HEK293 (cell line): Measurements from ENCODE around the gene MMAB.
A peak's percentile ranks its signal among the peaks of the same experiment; 100 is the strongest.

Experiments used
- CTCF ChIA-PET: fragments of 350-600 bp; formaldehyde crosslinking; extraction: SDS; loops from one replicate; lab custom pipeline; 2021; ENCODE audit warnings: antibody characterized with exemption; lab: Yijun Ruan, JAX
- POLR2A ChIA-PET: fragments of 300-600 bp; formaldehyde crosslinking; extraction: SDS; loops from one replicate; lab custom pipeline; 2020; ENCODE audit warnings: antibody characterized with exemption, inconsistent platforms; lab: Yijun Ruan, JAX
- H3K27ac ChIP-seq: fragments of 200-500 bp; sonication (Bioruptor generic); 2 replicates; pipeline ENCODE4 v1.5.1; 2014; ENCODE audit warnings: low read depth, low read length, control low read depth, inconsistent platforms; ENCODE audit errors: extremely low read depth
- H3K36me3 ChIP-seq, 2 experiments: fragments of 200-500 bp in 1 of 2; sonication (Bioruptor generic) in 1 of 2; 1 replicate in 1 of 2; 2 replicates in 1 of 2; pipeline ENCODE4 v1.5.1; 2014 to 2017; ENCODE audit warnings: inconsistent platforms in 2 of 2, low read length in 2 of 2; ENCODE audit not compliant: control insufficient read depth in 2 of 2, insufficient read depth in 1 of 2
- H3K4me1 ChIP-seq: fragments of 200-500 bp; sonication (Bioruptor generic); 2 replicates; pipeline ENCODE4 v1.5.1; 2014; ENCODE audit warnings: mild to moderate bottlenecking, low read length, inconsistent platforms; ENCODE audit not compliant: control insufficient read depth, insufficient read depth
- H3K4me3 ChIP-seq: 2 replicates; pipeline ENCODE4 v1.5.1; 2011; ENCODE audit warnings: low read depth, mild to moderate bottlenecking, control low read depth, low read length, moderate library complexity
- H3K9me3 ChIP-seq: fragments of 200-500 bp; sonication (Bioruptor generic); 2 replicates; pipeline ENCODE4 v1.5.1; 2014; ENCODE audit warnings: low read depth, low read length, inconsistent platforms; ENCODE audit not compliant: control insufficient read depth, insufficient read depth
- BCL11B ChIP-seq: fragments of 450-650 bp; formaldehyde crosslinking; IDR thresholded peaks from 2 replicates; pipeline ENCODE4 v1.5.1; 2016; ENCODE audit warnings: low read depth, missing biosample characterization, missing genetic modification characterization
- EGR2 ChIP-seq: fragments of 450-650 bp; formaldehyde crosslinking; IDR thresholded peaks from 2 replicates; pipeline ENCODE4 v1.5.1; 2016; ENCODE audit warnings: low read depth, missing biosample characterization, missing genetic modification characterization
- PRDM1 ChIP-seq: fragments of 450-650 bp; formaldehyde crosslinking; IDR thresholded peaks from 2 replicates; pipeline ENCODE4; 2016; ENCODE audit warnings: missing biosample characterization, missing genetic modification characterization
- SCRT1 ChIP-seq: fragments of 450-650 bp; formaldehyde crosslinking; IDR thresholded peaks from 2 replicates; pipeline ENCODE4 v1.5.1; 2016; ENCODE audit warnings: missing biosample characterization, missing genetic modification characterization, borderline replicate concordance
- SP3 ChIP-seq: fragments of 450-650 bp; formaldehyde crosslinking; IDR thresholded peaks from 2 replicates; pipeline ENCODE4 v1.5.1; 2016; ENCODE audit warnings: missing biosample characterization, missing genetic modification characterization
- ZEB2 ChIP-seq: fragments of 450-650 bp; formaldehyde crosslinking; IDR thresholded peaks from 2 replicates; pipeline ENCODE4 v1.5.1; 2016; ENCODE audit warnings: missing biosample characterization, missing genetic modification characterization
- ZIC2 ChIP-seq: fragments of 450-650 bp; formaldehyde crosslinking; IDR thresholded peaks from 2 replicates; pipeline ENCODE4 v1.5.1; 2016; ENCODE audit warnings: missing biosample characterization, missing genetic modification characterization
- ZNF133 ChIP-seq: fragments of 450-650 bp; formaldehyde crosslinking; IDR thresholded peaks from 2 replicates; pipeline ENCODE4 v1.5.1; 2016; ENCODE audit warnings: missing biosample characterization, missing genetic modification characterization
- ZNF2 ChIP-seq: fragments of 450-650 bp; formaldehyde crosslinking; IDR thresholded peaks from 2 replicates; pipeline ENCODE4 v1.5.1; 2016; ENCODE audit warnings: missing biosample characterization, missing genetic modification characterization
- ZNF211 ChIP-seq: fragments of 450-650 bp; formaldehyde crosslinking; IDR thresholded peaks from 2 replicates; pipeline ENCODE4 v1.5.1; 2016; ENCODE audit warnings: low read depth, missing biosample characterization, missing genetic modification characterization
- ZNF311 ChIP-seq: fragments of 450-650 bp; formaldehyde crosslinking; IDR thresholded peaks from 2 replicates; pipeline ENCODE4 v1.5.1; 2017; ENCODE audit warnings: missing biosample characterization, missing genetic modification characterization, borderline replicate concordance
- ZNF350 ChIP-seq: fragments of 450-650 bp; formaldehyde crosslinking; IDR thresholded peaks from 2 replicates; pipeline ENCODE4 v1.5.0; 2017; ENCODE audit warnings: missing biosample characterization, mild to moderate bottlenecking, missing genetic modification characterization
- ZNF354C ChIP-seq: fragments of 450-650 bp; formaldehyde crosslinking; IDR thresholded peaks from 2 replicates; pipeline ENCODE4 v1.5.1; 2016; ENCODE audit warnings: missing biosample characterization, missing genetic modification characterization, low read depth, borderline replicate concordance
- ZNF394 ChIP-seq: fragments of 450-650 bp; formaldehyde crosslinking; IDR thresholded peaks from 2 replicates; pipeline ENCODE4 v1.5.1; 2016; ENCODE audit warnings: missing biosample characterization, missing genetic modification characterization, mild to moderate bottlenecking, moderate library complexity, borderline replicate concordance
- ZNF501 ChIP-seq: fragments of 450-650 bp; formaldehyde crosslinking; IDR thresholded peaks from 2 replicates; pipeline ENCODE4 v1.5.1; 2016; ENCODE audit warnings: missing biosample characterization, missing genetic modification characterization
- ZNF629 ChIP-seq: fragments of 450-650 bp; formaldehyde crosslinking; IDR thresholded peaks from 2 replicates; pipeline ENCODE4 v1.5.1; 2017; ENCODE audit warnings: missing biosample characterization, missing genetic modification characterization
- ZNF654 ChIP-seq: fragments of 450-650 bp; formaldehyde crosslinking; IDR thresholded peaks from 2 replicates; pipeline ENCODE4 v1.5.1; 2016; ENCODE audit warnings: low read depth, missing biosample characterization, missing genetic modification characterization
- ZNF677 ChIP-seq: fragments of 450-650 bp; IDR thresholded peaks from 2 replicates; pipeline ENCODE4 v1.5.0; 2018; ENCODE audit warnings: missing biosample characterization, mild to moderate bottlenecking, missing genetic modification characterization, moderate library complexity
- ZNF747 ChIP-seq: fragments of 450-650 bp; formaldehyde crosslinking; IDR thresholded peaks from 2 replicates; pipeline ENCODE4 v1.5.1; 2016; ENCODE audit warnings: missing biosample characterization, missing genetic modification characterization
- ZNF768 ChIP-seq: fragments of 450-650 bp; formaldehyde crosslinking; IDR thresholded peaks from 2 replicates; pipeline ENCODE4 v1.5.1; 2018; ENCODE audit warnings: missing biosample characterization, mild to moderate bottlenecking, missing genetic modification characterization
- TF ChIP-seq, protein P1 (sequence below): fragments of 450-650 bp; formaldehyde crosslinking; IDR thresholded peaks from 2 replicates; pipeline ENCODE4 v1.5.1; 2017; ENCODE audit warnings: missing biosample characterization, missing genetic modification characterization
- TF ChIP-seq, protein P2 (sequence below): IDR thresholded peaks from 2 replicates; pipeline ENCODE4 v1.6.1; 2011; ENCODE audit warnings: mild to moderate bottlenecking, low read depth, low read length, borderline replicate concordance
- TF ChIP-seq, protein P3 (sequence below): fragments of 450-650 bp; formaldehyde crosslinking; IDR thresholded peaks from 2 replicates; pipeline ENCODE4 v1.5.1; 2016; ENCODE audit warnings: missing biosample characterization, missing genetic modification characterization, low read depth
- TF ChIP-seq, protein P4 (sequence below): fragments of 450-650 bp; formaldehyde crosslinking; IDR thresholded peaks from 2 replicates; pipeline ENCODE4 v1.5.1; 2016; ENCODE audit warnings: missing biosample characterization, missing genetic modification characterization
- TF ChIP-seq, protein P5 (sequence below): fragments of 450-650 bp; formaldehyde crosslinking; IDR thresholded peaks from 2 replicates; pipeline ENCODE4 v1.5.1; 2016; ENCODE audit warnings: missing biosample characterization, missing genetic modification characterization
- TF ChIP-seq, protein P6 (sequence below): fragments of 450-650 bp; formaldehyde crosslinking; IDR thresholded peaks from 2 replicates; pipeline ENCODE4 v1.5.1; 2016; ENCODE audit warnings: missing biosample characterization, missing genetic modification characterization

MMAB gene

DNA sequence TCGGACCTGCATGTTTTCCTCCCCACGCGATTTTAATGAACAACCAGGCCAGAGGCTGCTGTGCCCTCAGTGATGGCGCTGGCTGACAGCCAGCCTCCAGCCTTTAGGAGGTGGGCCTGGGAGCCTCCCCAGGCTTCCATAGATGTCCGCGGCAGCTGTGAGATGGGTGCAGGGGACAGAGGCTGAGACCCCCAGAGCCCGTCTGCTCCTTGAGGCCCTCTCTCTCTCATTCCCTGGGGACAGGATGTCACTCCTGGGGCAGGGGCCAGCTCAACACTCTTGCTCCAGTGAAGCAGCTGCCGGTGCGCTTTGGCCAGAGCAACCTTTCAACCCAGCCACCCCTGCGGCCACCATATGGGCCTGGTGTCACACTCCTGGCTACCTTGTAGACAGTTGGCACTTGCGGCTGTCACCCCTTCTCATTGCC lies 25.1 kb upstream of the MMAB start (continued):
- TF ChIP-seq ZNF677 (tag by site-specific recombination), result no peak
- TF ChIP-seq, all 188 proteins: peak for 0

DNA sequence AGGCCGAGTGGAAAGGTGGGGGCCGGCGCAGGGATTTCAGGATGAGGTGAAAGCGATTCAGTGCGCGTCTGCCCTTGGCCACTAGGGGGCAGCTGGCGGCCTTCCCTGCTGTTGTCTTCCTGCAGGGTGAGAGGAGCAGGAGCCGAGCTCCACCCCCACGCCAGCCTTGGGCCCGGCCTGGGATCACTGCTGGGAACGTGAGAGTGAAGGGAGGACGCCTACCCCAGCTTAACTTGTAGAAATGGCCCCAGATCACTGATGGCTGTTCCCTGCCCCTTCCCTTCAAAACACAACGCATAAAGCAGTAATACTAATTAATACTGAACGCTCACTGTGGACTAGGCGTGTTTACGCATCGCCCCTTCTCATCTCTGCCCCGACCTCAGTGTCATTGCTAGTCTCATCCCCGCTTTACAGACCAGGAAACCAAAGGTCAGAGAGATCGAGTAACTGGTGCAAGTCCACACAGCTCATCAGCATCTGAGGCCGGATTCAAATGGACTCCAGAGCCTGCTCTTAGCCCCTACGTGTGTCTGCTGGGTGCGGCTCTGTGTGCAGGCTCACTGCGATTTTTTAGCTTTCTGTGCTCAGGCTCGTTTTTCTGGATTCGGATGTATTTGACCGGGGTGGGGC lies 24.6 kb upstream of the MMAB start:
- Histone ChIP-seq H3K36me3 (no peaks in the 10 kb centered on the region; a peak in 1 of 3 replicates), H3K9me3 (no peaks in the 10 kb centered on the region), H3K4me1 (no peaks in the 10 kb centered on the region), H3K4me3 (no peak overlapping the region), H3K27ac (no peak overlapping the region)
- ChIA-PET POLR2A (interaction anchor here (0.9 to 1.4 kb wide), 4 partner anchors 12 to 177 kb away, joined by 3 to 5 read pairs (median 4); partner anchors contain the start of genes MMAB and MVK), CTCF (interaction anchor here (0.5 to 6.1 kb wide), 46 partner anchors 8 to 494 kb away, joined by 3 to 83 read pairs (median 4); partner anchors contain the start of genes GLTP, MMAB and MVK)
- TF ChIP-seq ZNF768 (tag by site-specific recombination), result no peak
- TF ChIP-seq, protein P1, sequence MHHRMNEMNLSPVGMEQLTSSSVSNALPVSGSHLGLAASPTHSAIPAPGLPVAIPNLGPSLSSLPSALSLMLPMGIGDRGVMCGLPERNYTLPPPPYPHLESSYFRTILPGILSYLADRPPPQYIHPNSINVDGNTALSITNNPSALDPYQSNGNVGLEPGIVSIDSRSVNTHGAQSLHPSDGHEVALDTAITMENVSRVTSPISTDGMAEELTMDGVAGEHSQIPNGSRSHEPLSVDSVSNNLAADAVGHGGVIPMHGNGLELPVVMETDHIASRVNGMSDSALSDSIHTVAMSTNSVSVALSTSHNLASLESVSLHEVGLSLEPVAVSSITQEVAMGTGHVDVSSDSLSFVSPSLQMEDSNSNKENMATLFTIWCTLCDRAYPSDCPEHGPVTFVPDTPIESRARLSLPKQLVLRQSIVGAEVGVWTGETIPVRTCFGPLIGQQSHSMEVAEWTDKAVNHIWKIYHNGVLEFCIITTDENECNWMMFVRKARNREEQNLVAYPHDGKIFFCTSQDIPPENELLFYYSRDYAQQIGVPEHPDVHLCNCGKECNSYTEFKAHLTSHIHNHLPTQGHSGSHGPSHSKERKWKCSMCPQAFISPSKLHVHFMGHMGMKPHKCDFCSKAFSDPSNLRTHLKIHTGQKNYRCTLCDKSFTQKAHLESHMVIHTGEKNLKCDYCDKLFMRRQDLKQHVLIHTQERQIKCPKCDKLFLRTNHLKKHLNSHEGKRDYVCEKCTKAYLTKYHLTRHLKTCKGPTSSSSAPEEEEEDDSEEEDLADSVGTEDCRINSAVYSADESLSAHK, result no peak
- TF ChIP-seq, protein P2, sequence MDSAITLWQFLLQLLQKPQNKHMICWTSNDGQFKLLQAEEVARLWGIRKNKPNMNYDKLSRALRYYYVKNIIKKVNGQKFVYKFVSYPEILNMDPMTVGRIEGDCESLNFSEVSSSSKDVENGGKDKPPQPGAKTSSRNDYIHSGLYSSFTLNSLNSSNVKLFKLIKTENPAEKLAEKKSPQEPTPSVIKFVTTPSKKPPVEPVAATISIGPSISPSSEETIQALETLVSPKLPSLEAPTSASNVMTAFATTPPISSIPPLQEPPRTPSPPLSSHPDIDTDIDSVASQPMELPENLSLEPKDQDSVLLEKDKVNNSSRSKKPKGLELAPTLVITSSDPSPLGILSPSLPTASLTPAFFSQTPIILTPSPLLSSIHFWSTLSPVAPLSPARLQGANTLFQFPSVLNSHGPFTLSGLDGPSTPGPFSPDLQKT, result no peak
- TF ChIP-seq, protein P3, sequence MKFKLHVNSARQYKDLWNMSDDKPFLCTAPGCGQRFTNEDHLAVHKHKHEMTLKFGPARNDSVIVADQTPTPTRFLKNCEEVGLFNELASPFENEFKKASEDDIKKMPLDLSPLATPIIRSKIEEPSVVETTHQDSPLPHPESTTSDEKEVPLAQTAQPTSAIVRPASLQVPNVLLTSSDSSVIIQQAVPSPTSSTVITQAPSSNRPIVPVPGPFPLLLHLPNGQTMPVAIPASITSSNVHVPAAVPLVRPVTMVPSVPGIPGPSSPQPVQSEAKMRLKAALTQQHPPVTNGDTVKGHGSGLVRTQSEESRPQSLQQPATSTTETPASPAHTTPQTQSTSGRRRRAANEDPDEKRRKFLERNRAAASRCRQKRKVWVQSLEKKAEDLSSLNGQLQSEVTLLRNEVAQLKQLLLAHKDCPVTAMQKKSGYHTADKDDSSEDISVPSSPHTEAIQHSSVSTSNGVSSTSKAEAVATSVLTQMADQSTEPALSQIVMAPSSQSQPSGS (tag by site-specific recombination), result no peak
- TF ChIP-seq, protein P4, sequence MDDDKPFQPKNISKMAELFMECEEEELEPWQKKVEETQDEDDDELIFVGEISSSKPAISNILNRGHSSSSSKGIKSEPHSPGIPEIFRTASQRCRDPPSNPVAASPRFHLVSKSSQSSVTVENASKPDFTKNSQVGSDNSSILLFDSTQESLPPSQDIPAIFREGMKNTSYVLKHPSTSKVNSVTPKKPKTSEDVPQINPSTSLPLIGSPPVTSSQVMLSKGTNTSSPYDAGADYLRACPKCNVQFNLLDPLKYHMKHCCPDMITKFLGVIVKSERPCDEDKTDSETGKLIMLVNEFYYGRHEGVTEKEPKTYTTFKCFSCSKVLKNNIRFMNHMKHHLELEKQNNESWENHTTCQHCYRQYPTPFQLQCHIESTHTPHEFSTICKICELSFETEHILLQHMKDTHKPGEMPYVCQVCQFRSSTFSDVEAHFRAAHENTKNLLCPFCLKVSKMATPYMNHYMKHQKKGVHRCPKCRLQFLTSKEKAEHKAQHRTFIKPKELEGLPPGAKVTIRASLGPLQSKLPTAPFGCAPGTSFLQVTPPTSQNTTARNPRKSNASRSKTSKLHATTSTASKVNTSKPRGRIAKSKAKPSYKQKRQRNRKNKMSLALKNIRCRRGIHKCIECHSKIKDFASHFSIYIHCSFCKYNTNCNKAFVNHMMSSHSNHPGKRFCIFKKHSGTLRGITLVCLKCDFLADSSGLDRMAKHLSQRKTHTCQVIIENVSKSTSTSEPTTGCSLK (tag by site-specific recombination), result no peak
- peak; percentile 13; the same call in 1 of the 2 replicates for TF ChIP-seq ZEB2 (tag by site-specific recombination)
- peak; percentile 74 for TF ChIP-seq ZNF2
- peak; percentile 82 for TF ChIP-seq ZNF654 (tag by site-specific recombination)
- TF ChIP-seq, protein P5, sequence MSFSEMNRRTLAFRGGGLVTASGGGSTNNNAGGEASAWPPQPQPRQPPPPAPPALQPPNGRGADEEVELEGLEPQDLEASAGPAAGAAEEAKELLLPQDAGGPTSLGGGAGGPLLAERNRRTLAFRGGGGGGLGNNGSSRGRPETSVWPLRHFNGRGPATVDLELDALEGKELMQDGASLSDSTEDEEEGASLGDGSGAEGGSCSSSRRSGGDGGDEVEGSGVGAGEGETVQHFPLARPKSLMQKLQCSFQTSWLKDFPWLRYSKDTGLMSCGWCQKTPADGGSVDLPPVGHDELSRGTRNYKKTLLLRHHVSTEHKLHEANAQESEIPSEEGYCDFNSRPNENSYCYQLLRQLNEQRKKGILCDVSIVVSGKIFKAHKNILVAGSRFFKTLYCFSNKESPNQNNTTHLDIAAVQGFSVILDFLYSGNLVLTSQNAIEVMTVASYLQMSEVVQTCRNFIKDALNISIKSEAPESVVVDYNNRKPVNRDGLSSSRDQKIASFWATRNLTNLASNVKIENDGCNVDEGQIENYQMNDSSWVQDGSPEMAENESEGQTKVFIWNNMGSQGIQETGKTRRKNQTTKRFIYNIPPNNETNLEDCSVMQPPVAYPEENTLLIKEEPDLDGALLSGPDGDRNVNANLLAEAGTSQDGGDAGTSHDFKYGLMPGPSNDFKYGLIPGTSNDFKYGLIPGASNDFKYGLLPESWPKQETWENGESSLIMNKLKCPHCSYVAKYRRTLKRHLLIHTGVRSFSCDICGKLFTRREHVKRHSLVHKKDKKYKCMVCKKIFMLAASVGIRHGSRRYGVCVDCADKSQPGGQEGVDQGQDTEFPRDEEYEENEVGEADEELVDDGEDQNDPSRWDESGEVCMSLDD (tag by site-specific recombination), result no peak
- no peak for TF ChIP-seq ZNF211
- peak; percentile 44 for TF ChIP-seq ZIC2 (tag by site-specific recombination)
- 0 out of 2 replicates have a peak, but pooled peaks have one; percentile 31 for TF ChIP-seq ZNF501
- TF ChIP-seq SCRT1 (tag by site-specific recombination), result no peak
- no peak for TF ChIP-seq SP3 (tag by site-specific recombination)
- TF ChIP-seq, protein P6, sequence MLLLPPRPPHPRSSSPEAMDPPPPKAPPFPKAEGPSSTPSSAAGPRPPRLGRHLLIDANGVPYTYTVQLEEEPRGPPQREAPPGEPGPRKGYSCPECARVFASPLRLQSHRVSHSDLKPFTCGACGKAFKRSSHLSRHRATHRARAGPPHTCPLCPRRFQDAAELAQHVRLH, result no peak
- TF ChIP-seq ZNF394 (tag by site-specific recombination), result no peak
- peak; percentile 23; the same call in 1 of the 2 replicates for TF ChIP-seq ZNF629
- no peak for TF ChIP-seq ZNF350
- no peak for TF ChIP-seq BCL11B (tag by site-specific recombination)
- TF ChIP-seq PRDM1, result no peak
- no peak for TF ChIP-seq ZNF133 (tag by site-specific recombination)
- no peak for TF ChIP-seq ZNF747 (tag by site-specific recombination)
- TF ChIP-seq ZNF354C (tag by site-specific recombination), result no peak
- TF ChIP-seq ZNF311 (tag by site-specific recombination), result no peak
- TF ChIP-seq EGR2 (tag by site-specific recombination), result 0 out of 2 replicates have a peak, but pooled peaks have one; percentile 41
